ENCODE results near the gene MIER2.
A peak's percentile ranks its signal among the peaks of the same experiment; 100 is the strongest.
"Not testable (repeated sequence)": the region's sequence is repeated elsewhere in the genome, so short reads cannot be mapped to it uniquely, and the experiment has no call there.

MIER2 gene

DNA sequence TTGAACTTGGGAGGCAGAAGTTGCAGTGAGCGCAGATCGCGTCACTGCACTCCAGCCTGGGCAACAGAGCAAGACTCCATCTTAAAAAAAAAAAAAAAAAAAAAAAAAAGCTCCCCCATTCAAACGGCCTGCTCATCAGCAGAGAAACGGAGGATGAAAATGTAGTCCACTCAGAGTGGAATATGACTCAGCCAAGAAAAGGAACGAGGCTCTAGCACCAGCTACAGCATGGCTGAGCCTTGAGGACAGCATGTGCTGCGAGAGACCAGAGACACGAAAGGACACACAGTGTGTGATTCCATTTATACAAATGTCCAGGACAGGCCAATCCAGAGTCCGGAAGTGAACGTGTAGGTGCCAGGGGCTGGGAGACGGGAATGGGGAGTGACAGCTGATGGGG, 18.1 kb upstream of the MIER2 start:
- no peak for DNase-seq (ENCODE audit: low read depth in 4 of 4, low spot score in 1 of 4)

DNA sequence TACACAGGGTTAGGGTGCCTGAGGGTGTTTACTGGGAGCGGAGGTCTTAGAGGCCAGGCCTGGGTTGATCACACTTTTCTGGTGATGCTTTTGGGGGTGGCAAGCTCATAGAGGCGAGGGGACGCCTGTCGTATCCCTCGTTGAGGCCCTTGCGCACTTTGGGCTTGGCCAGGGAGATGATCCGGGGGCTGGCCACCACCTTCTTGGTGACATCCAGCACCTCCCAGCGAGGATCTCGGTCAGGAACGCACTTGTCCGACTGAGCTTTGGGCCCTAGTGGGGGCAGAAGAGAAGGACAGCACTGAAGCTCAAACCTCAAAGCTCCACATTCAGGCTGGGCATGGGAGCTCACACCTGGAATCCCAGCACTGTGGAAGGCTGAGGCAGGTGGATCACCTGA, 17.6 kb upstream of the MIER2 start:
- no peak for DNase-seq (ENCODE audit: low read depth in 4 of 4, low spot score in 1 of 4)

DNA sequence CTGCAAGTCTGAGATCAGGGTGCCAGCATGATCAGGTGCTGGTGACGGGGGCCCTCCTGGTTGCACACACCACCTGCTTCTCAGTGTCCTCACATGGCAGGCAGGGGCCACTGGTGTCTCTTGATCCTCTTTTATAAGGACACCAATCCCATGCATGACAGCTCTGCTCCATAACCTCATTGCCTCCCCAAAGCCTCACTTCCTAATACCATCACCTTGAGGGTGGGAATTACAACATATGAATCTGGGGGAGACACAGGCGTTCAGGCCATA, 15.0 kb upstream of the MIER2 start:
- DNase-seq (ENCODE audit: low read depth in 4 of 4, low spot score in 1 of 4), result no peak

DNA sequence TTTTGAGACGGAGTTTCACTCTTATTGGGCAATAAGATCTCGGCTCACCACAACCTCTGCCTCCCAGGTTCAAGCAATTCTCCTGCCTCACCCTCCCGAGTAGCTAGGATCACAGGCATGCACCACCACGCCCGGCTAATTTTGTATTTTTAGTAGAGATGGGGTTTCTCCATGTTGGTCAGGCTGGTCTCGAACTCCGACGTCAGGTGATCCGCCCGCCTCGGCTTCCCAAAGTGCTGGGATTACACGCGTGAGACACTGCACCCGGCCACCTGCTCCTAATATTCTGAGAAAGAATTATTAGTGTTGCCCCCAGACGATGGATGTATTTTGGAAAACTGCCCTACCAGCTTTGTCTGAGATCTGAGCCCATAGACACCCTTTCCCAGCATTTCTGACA, 10.9 kb upstream of the MIER2 start:
- DNase-seq (ENCODE audit: low read depth in 4 of 4, low spot score in 1 of 4), result not testable (repeated sequence)

DNA sequence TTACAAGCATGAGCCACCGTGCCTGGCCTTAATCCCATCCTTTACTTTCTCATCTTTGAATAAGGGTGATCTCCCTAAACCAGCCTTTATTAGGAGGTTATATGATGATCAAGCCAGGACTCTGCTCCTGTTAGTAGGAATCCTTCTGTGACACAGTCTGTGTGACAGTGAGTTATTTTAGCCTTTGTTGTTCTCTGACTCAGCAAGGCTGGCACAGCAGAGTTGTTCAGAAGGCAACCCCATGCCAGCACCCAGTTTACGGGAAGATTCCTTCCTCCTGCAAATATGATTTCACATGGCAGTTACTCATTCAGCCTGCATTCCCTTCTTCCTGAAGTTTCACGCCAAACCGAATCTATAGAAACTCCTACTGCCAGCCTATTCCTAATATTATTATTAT, 10.5 kb upstream of the MIER2 start:
- no peak for DNase-seq (ENCODE audit: low read depth in 4 of 4, low spot score in 1 of 4)

DNA sequence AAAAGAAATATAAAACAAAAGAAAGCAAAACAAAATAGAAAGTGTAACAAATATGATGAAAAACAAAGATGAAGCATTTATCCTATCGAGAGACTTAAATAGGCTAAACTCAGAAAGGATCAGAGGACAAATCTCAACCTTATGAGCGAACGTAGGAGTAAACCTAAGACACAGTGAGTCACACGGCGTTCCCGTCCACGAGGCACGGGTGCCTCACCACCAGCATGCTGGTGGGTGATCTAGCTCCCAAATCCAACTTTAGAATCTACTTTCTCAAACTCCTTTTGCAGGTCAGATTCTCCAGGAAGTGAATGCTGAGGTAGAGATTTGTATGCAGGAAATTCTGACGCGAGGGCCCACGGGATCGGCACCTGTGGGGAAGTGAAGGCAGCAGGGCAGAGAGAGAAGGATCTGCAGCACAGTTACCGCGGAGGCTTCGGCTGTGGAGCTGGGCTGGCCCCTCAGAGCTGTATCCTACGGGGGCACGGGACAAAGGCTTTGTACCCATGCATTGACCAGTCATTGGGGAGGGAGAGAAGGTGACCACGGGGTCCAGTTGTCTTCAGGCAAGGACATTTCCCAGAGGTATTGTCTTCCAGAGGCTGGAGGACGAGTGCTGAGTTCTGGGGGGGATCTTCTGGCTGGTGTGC, 7.5 kb upstream of the MIER2 start:
- DNase-seq (ENCODE audit: low read depth in 4 of 4, low spot score in 1 of 4), result no peak

DNA sequence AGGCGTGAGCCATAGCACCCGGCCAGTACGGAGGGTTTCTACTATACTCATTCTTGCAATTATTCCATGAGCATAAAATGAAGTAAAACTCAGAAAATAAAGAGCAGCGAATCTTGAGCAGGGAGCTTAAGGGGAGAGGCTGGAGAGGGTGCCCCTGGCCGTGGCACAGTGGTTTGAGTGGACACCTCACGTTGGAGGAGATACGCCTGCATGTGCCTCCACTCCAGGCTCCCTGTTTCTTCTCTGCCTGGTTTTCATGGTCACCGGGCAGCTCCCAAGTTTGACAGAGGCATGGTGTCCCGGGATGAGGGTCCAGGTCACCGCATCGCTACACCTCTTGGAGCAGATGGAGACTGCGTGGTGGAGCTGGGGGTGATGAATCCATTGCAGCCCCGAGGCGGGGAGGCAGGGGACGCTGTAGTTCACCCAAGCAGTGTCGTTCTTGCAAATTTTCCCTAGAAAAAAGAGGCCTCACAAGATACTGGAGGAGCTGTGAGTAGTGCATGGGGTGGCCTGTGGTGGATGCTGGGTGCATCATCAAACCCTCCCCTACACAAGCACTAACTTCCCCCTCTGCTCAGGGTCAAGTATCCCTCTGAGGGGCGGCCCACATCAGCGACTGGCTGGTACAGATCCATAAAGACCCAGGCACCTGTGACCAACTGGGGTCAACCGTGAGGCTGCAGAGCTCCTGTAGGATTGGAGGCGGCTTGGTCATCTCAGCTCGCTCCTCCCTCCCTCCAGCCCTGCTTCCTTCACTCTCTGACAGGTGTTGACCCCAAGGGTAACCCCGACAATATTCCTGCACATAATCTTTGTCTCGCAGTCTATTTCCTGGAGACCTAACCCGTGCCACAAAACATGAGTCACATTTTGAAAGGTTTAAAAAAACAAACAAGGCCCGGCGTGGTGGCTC, 3.6 kb upstream of the MIER2 start:
- DNase-seq (ENCODE audit: low read depth in 4 of 4, low spot score in 1 of 4), result no peak

DNA sequence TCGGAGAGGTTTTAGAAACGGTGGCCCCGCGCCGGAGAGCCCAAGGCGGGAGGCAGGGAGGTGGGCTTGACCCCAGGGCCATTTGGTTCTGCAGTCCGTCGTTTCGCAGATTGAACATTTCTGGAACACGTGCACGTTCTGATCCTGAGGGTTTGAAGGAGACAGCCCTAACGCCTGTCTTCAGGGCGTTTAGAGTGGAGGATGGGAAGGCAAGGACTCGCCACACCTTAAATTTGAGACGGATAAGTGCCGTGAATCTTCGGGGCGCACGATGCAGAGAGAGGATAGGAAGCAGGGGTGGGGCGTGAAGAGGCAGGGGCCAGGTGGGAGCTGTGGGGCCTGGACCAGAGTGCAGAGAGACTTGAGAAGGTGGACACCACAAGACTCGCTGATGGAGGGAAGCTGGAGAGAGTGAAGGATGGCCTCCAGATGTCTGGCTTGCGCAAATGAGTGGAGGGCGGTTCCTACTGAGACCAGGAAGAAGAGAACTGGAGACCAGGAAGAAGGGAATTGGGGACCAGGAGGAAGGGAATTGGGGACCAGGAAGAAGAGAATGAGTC, 804 bp upstream of the MIER2 start:
- DNase-seq (ENCODE audit: low read depth in 4 of 4, low spot score in 1 of 4), result no peak

DNA sequence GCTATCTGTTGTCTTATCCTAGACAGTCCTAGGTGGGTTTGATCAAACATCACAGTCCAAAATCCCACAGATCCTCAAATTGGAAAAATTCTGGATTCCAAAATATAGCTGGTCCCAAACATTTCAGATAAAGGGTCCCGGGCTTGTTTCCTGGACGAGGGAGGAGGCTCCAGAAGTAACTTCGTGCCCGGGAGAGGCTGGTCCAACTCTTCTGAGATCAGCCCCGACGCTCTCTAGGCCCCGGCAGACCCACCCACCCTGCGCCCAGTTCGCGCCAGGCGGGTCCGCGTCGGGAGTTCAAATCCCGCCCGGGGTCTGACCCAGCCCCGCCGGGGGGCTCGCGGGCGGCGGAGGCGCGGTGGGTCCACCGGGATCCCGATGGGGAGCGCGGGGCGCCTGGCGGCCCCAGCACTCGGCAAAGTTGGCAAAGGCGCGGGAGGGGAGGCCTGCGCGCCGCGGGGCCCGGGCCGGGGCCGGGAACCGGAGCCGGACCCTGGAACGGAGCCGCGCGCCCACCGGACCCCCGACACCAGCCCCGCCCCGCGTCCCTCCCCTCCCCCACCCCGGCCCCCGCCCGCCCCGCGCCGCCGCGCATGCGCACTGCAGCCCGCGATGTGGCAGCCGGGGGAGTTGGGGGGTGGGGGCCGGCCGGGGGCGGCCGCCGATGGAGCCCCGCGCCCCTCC, 513 bp downstream of the MIER2 start:
- peak in 3 of 4 experiments; percentile 15 to 25 (median 23) for DNase-seq (ENCODE audit: low read depth in 4 of 4, low spot score in 1 of 4)

DNA sequence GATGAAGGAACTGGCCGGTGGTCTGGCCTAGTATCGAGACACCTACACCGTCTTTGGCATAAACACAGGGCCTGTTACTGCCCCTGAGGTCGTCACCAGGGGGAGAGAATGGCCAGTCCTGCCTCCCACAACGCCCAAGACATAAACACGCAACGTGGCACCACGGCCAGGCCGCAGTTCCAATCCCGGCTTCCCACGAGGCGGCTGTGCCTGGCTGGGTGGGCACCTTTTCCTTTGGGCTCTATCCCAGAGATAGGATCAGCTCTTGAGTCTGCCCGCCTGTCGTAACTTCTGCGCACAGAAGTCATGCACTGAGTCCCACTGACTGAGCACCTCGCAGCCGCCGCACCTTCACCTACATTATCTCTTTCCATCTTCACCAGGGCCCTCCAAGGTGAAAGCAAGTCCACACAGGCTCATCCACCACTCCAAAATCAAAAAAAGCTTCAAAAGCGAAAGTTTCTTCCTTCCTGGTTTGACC, 1.1 kb downstream of the MIER2 start:
- no peak for DNase-seq (ENCODE audit: low read depth in 4 of 4, low spot score in 1 of 4)

DNA sequence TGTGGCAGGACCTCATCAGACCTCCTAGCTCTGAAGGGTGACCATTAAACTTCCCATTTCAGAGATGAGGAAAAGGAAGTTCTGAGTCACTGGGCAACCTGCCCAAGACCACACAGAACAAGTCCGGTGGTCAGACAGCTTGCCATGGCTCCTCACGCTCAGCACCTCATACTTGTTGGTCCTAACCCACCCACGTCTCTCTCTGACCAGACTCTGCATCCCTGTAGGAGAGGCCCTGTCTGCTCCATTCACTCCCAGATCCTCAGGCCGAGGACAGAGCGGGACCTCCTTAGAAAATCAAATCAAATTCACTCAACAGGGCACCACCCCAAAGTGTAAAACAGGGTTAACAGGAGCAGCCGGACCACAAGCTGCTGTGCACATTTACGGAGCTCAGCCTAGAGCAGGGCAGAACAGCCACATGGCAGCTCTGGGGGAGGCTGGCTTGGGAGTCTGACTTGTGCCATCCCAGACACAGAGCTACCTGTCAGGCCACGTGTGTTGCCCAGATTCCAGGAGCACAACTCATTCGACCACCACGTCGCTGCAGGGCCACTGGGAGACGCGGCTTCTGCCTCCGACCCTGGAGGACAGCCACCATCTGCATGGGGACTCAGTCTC, 1.7 kb downstream of the MIER2 start:
- no peak for DNase-seq (ENCODE audit: low read depth in 4 of 4, low spot score in 1 of 4)

DNA sequence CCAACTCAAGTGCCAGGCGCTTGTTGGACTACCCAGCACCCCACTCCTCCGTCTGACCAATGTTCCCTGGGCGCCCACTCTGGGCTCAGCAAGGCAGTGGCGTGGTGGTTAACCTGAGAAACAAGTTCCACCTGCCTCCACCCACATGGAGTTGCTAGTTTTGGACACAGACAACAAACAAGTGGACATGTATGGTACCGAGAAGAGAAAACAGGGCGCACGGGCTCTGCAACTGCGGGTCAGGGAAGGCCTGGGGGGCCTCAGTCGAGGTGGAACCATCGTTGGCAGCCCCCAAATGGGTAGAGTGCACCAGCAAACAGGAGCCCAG, 2.5 kb downstream of the MIER2 start:
- no peak for DNase-seq (ENCODE audit: low read depth in 4 of 4, low spot score in 1 of 4)

DNA sequence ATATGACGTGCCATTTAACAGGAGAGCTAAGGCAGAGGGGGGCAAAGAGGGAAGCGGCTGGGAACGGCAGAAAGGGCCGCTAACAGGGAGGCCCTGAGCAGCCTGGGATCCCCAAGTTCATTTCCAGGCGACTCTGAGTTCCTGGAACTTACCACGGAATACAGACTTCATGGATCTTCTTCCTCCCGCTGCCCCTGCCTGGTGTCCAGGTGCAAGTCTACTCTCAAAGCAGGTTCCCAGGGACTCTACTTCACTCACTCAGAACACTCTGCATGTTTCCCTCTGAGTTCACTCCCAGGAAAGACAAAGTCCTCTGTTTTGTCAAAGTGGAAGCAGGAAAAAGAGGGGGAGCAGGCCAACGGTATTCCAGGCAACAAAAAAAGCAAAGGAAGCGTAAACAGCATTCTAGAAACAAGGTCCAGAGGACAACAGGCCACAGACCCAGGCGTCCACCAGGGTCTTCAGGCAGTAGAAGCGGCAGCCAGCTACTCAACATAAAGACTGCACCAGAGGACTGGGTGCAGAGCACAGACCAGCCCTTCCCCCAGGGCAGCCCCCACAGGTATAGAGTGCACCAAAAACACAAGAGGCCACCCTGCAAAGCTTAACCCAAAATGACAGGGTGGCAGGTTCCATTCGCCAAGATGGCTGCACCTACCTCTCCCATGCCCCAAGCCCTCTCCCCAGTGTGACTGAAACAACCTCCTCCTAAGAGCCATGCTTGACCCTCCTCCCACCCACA, 3.0 kb downstream of the MIER2 start:
- DNase-seq (ENCODE audit: low read depth in 4 of 4, low spot score in 1 of 4), result no peak

DNA sequence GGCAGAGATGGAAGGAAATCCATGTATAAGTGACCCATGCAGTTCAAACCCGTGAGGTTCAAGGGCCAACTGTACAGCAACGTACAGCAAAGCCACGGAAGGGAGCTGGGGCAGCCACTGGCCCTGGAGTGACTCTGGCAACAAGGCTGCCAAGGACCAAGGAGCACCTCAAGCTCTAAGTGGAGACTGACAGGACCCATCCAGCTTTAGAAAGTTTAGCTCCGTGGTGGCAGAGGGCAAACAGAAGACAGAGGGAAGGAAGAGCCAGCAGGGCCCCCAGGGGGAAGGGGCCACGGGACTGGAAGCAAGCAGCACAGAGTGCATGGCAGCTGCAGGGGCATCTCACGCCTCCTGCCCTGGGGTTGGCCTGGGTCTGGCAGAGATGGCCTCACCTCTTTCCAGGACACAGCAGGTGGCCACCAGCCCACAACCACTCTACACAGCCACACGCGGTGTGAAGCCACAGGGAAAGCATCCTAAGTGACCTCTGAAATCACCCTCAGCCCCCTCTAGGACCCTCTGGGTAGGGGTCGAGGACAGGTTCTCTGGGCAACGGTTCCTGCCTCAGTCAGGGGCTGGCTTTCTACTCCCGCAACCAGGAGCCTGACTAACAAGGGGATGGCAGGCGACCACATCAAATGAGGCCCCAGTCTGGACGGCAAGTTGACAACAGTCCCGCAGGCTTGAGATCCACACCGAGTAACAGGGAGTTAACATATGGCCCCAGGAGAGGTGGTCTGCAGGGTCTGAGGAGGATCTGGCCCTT, 3.8 kb downstream of the MIER2 start:
- DNase-seq (ENCODE audit: low read depth in 4 of 4, low spot score in 1 of 4), result no peak

DNA sequence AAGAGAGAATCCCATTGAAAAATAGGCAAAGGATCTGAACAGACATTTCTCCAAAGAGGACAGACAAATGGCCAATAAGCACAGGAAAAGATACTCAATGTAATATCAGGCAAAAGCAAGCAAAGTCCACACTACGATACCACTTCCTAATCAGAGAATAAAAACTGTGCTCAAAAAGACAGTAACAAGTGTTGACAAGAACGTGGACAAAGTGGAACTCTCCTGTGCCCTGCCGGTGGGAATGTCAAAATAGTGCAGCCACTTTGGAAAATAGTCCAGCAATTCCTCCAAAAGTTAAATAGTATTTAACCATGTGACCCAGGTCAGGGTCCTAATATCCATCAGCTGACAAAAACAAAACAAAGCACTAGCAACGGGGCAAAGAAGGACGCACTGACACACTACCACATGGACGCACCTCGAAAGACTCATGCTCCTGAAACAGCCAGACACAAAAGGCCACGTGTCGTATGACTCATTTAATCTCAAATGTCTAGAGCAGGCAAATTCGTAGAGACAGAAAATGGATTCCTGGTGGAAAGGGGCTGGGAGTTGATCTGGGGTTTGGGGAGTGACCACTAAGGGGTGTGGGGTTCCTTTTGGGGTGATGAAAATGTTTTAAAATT, 5.2 kb downstream of the MIER2 start:
- DNase-seq (ENCODE audit: low read depth in 4 of 4, low spot score in 1 of 4), result no peak

DNA sequence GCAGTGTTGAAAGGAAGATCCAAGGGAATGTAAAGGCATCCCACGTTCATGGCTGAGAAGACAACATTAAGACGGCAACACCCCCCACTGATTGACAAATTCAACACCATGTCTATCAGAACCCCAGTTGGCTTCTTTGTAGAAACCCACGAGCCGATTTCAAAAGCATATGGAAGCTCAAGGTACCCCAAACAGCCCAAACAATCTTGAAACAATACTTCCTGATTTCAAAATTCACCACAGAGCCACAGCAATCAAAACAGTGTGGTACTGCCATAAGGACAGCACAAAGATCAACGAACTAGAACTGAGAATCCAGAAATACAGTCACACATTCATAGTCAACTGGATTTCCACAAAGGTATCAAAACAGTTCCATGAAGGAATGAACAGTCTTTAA, 6.2 kb downstream of the MIER2 start:
- DNase-seq (ENCODE audit: low read depth in 4 of 4, low spot score in 1 of 4), result no peak

DNA sequence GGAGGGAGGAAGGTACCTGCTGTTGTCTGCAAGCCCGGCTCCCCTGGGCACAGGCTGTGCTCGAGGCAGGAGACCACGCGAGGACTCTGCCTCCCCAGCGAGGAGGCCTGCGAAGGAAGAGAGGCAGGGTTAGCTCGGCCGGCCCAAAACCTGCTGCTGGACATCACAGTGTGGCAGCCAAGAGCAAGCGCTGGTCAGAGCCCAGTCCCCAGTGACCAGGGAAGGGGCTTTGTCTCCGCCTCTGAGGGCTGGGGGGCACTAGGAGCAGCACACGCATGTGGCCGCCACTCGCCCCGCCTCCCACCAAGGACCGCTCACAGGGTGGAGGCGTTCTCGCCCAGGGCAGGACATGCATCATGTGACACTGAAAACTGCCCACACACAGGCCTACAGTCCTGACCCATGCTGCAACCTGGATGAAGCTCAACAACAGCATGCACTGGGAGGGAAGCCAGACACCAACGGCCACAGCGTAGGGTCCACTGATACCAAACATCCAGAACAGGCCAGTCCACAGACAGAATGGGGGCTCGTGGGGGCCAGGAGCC, 8.5 kb downstream of the MIER2 start:
- no peak for DNase-seq (ENCODE audit: low read depth in 4 of 4, low spot score in 1 of 4)

DNA sequence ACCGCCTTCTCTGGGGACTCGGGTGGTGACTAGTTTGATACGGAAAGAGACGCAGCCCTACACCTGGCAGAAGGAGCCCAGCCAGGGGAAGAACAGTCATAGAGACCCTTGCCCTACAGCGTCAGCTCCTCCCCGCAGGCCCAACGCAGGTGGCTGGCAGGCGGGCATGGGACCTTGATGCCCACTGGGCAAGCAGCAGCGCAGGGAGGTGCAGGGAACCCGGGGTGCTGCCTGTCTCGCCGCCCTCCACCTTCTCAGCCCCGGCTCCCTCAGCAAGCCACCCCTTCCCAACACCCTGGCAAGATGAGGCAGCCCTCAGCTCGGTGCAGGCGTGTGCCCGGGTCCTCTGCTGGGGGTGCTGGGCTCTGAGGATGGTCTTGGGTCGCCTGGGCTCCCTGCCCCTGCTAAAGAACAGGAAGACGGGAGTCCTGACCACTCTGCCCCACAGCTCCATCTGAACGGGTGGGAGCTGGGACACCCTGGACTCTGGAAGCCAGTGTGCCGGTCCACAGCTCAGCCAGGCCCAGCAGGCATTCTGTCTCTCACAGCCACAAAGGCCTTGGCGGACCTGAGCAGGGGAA, 9.0 kb downstream of the MIER2 start:
- no peak for DNase-seq (ENCODE audit: low read depth in 4 of 4, low spot score in 1 of 4)

DNA sequence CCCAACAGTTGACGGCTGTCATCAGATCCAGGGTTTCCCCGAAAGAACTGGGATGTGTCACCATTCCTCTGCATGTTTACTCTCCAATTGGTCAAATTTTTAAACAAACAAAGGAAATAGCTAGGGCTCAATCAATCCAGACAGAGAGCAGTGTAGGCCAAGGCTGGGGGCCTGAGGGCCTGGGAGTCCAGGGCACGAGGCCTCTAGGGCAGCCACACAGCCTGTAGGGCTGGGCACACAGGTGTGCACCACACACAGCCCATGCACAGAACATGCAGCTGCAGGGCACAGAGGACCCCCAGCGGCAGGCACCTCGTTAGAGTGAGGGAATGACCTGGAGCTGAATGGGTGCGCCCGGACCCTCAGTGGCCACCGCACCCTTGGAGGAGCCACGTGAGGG, 9.5 kb downstream of the MIER2 start:
- no peak for DNase-seq (ENCODE audit: low read depth in 4 of 4, low spot score in 1 of 4)
